MM.1S (cell line): ENCODE measurements around the gene PCSK4.

ENCODE experiments used
- DNase-seq: peaks from one replicate; pipeline ENCODE4 v3.0.0-alpha.2; 2015
- H2AFZ ChIP-seq: fragments of 300-600 bp; sonication (generic); 2 replicates; pipeline ENCODE4 v1.6.0; 2016; ENCODE audit warnings: antibody characterized with exemption, low read length
- H3F3A ChIP-seq: fragments of 300-600 bp; sonication (generic); 2 replicates; pipeline ENCODE4 v1.6.1; 2016; ENCODE audit warnings: mild to moderate bottlenecking, antibody characterized with exemption, low read length, moderate library complexity, mixed read lengths; ENCODE audit not compliant: insufficient read depth
- H3K27ac ChIP-seq: fragments of 300-600 bp; sonication (generic); 2 replicates; pipeline ENCODE4 v1.5.1; 2016; ENCODE audit warnings: mild to moderate bottlenecking, low read length
- H3K27me3 ChIP-seq: fragments of 300-600 bp; sonication (generic); replicated peaks from 2 replicates; pipeline ENCODE4 v1.6.0; 2016; ENCODE audit warnings: low read length; ENCODE audit not compliant: insufficient read depth
- H3K36me3 ChIP-seq: fragments of 300-600 bp; sonication (generic); replicated peaks from 2 replicates; pipeline ENCODE4 v1.6.1; 2016; ENCODE audit warnings: mild to moderate bottlenecking, low read length, mixed read lengths; ENCODE audit not compliant: insufficient read depth
- H3K4me1 ChIP-seq: fragments of 300-600 bp; sonication (generic); 2 replicates; pipeline ENCODE4 v1.6.1; 2016; ENCODE audit warnings: low read length, mixed read lengths
- H3K4me2 ChIP-seq: fragments of 300-600 bp; sonication (generic); 2 replicates; pipeline ENCODE4 v1.6.0; 2016; ENCODE audit warnings: low read depth, low read length
- H3K4me3 ChIP-seq: fragments of 300-600 bp; sonication (generic); 2 replicates; pipeline ENCODE4 v1.5.1; 2016; ENCODE audit warnings: low read length, mixed read lengths
- H3K79me2 ChIP-seq: fragments of 300-600 bp; sonication (generic); 2 replicates; pipeline ENCODE4 v1.6.1; 2016; ENCODE audit warnings: mixed run types, low read length, mixed read lengths
- H3K9ac ChIP-seq: fragments of 300-600 bp; sonication (generic); 2 replicates; pipeline ENCODE4 v1.6.1; 2016; ENCODE audit warnings: low read length, mixed read lengths
- H3K9me2 ChIP-seq: fragments of 300-600 bp; sonication (generic); replicated peaks from 2 replicates; pipeline ENCODE4 v1.6.1; 2016; ENCODE audit warnings: mild to moderate bottlenecking, low read length, mixed read lengths; ENCODE audit not compliant: insufficient read depth
- H3K9me3 ChIP-seq: fragments of 300-600 bp; sonication (generic); replicated peaks from 2 replicates; pipeline ENCODE4 v1.6.1; 2016; ENCODE audit warnings: mild to moderate bottlenecking, low read length, mixed read lengths; ENCODE audit not compliant: insufficient read depth
- H4K20me1 ChIP-seq: fragments of 300-600 bp; sonication (generic); 2 replicates; pipeline ENCODE4 v1.6.1; 2016; ENCODE audit warnings: mild to moderate bottlenecking, low read length, moderate library complexity, mixed read lengths; ENCODE audit not compliant: insufficient read depth
- EZH2 ChIP-seq: fragments of 300-600 bp; sonication (generic); optimal IDR thresholded peaks from 2 replicates; pipeline ENCODE3; 2017; ENCODE audit warnings: low read depth, mild to moderate bottlenecking, antibody characterized with exemption, low read length, mixed read lengths
- EZH2phosphoT487 ChIP-seq: fragments of 300-600 bp; sonication (generic); IDR thresholded peaks from 2 replicates; pipeline ENCODE4 v1.6.1; 2018; ENCODE audit warnings: antibody characterized with exemption, low read length
- TF ChIP-seq, protein P1 (sequence below): fragments of 300-600 bp; sonication (generic); IDR thresholded peaks from 2 replicates; pipeline ENCODE4 v1.5.1; 2016; ENCODE audit warnings: antibody characterized with exemption, low read length, mixed read lengths

The PCSK4 gene

DNA sequence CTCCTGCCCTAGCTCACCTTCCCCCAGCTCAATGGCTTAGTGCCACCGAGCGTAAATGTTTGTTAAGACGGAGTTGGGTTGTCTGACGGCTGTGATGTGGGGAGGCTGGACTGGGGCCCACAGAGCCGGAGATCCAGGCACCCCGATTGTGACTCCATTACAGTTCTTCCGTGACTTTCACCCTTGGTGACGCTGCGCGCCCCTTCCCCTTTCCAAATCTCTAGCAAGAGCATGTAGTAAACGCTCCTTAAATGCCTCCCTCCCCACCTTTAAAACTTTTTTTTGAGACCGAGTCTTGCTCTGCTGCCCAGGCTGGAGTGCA is 1.7 kb upstream of the PCSK4 start:
- Histone ChIP-seq H3K4me3 (no peak overlapping the region), H3K79me2 (no peaks in the 10 kb centered on the region), H3K9me3 (no peaks in the 10 kb centered on the region), H3K4me1 (peaks cover 10% of the 10 kb centered on the region), H3K27ac (no peak overlapping the region), H3K36me3 (no peaks in the 10 kb centered on the region), H3K9ac (no peak overlapping the region), H2AFZ (no peak overlapping the region), H3F3A (no peaks in the 10 kb centered on the region), H3K27me3 (peaks cover 84% of the 10 kb centered on the region), H3K4me2 (no peak overlapping the region), H4K20me1 (no peaks in the 10 kb centered on the region), H3K9me2 (no peaks in the 10 kb centered on the region)
- no peak for DNase-seq
- TF ChIP-seq, protein P1, sequence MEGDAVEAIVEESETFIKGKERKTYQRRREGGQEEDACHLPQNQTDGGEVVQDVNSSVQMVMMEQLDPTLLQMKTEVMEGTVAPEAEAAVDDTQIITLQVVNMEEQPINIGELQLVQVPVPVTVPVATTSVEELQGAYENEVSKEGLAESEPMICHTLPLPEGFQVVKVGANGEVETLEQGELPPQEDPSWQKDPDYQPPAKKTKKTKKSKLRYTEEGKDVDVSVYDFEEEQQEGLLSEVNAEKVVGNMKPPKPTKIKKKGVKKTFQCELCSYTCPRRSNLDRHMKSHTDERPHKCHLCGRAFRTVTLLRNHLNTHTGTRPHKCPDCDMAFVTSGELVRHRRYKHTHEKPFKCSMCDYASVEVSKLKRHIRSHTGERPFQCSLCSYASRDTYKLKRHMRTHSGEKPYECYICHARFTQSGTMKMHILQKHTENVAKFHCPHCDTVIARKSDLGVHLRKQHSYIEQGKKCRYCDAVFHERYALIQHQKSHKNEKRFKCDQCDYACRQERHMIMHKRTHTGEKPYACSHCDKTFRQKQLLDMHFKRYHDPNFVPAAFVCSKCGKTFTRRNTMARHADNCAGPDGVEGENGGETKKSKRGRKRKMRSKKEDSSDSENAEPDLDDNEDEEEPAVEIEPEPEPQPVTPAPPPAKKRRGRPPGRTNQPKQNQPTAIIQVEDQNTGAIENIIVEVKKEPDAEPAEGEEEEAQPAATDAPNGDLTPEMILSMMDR: no peak
- TF ChIP-seq EZH2: no peak
- TF ChIP-seq EZH2phosphoT487: no peak

DNA sequence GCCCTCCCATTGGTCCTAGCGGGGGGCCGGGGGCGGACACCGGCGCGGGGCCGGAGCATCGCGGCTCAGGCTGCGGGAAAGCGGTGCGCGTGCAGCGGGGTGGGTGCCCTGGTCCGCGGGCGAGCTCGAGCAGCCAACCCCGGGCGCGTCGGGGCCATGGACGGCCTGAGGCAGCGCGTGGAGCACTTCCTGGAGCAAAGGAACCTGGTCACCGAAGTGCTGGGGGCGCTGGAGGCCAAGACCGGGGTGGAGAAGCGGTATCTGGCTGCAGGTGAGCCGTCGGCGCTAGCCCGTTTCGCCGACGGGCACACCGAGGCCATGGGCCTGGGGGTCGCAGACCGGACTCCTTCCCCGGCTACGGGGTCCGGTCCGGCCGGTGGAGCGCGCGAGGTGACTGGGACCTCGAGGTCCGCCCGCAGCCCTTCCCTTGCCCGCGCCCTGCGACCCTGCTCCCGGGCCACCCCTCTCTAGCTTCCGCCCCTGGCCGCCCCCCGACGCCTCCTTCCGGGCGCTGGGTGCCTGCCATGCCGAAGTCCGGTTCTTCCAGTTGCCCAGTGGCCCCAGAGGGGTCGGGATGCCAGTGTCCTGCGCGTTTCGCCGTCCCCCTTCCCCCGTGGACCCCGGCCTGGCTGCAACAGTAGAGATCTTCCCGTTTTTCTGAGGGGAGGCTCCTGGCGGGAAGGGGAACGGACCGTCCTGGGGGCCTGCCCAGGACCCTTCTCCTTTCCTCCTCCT is 1.1 kb upstream of the PCSK4 start, which contains the start of gene REEP6:
Gene REEP6, plus strand, starts transcription at position 68 of the 735 bp plus-strand sequence. Its CDS starts 89 bp downstream, at position 157.
- H2AFZ ChIP-seq: peak within 1 kb of the TSS; percentile 88

DNA sequence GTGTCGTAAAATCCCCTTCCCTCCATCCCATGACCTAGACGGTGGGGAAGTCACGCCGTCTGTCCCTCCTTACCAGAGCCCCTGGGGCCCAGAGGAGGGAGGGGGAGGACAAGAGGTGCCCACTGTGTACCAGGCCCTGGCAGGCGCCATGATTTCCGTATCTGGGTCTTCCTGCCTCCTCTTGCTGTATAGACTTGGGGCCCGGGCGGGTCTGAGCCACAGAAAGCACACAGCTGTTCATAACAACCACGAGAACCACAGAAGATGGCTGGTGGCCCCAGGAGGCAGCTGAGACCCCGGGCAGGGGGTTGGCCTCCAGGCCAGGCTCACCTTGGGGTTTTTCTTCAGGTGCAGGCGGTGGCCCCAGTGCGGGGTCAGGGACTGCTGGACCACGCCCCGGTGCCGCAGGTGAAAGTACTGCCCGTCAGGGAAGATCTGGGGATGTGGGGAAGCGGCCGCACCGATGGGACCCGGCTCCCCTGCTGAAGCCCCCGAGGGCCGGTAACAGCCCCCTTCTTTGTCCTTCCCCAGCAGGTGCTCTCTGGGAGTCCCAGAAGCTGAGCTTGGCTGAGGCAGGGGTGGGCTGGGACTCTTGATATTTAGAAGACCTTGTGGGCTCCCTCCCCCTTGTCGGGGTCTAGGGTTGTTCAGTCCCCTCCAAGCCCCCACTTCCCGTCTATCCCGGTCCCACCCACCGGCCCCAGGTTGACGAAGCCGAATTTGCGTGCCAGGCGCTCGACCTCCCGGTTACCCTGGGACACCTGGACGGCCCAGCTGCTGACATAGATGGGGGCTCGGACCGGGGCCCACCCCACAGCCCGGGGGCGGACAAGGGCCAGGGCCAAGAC is 463 bp downstream of the PCSK4 start:
- H3K9ac ChIP-seq: peak overlapping the region; percentile 60

More for the DNA sequence above, 1.1 kb upstream of the PCSK4 start, which contains the start of gene REEP6:
- Histone ChIP-seq H3K27ac (peak within 1 kb of the TSS; percentile 51; the same call in 1 of the 2 replicates), H3K4me1 (peaks cover 10% of the 10 kb centered on the region), H3K9me2 (no peaks in the 10 kb centered on the region), H3F3A (no peaks in the 10 kb centered on the region), H3K36me3 (no peaks in the 10 kb centered on the region), H3K9ac (peak within 1 kb of the TSS; percentile 60), H3K4me3 (peak within 1 kb of the TSS; percentile 72), H3K9me3 (no peaks in the 10 kb centered on the region), H3K79me2 (no peaks in the 10 kb centered on the region), H3K4me2 (peak within 1 kb of the TSS; percentile 99), H4K20me1 (no peaks in the 10 kb centered on the region), H3K27me3 (peaks cover 82% of the 10 kb centered on the region)
- TF ChIP-seq, protein P1: no peak
- no peak for DNase-seq

More for the DNA sequence above, 463 bp downstream of the PCSK4 start:
- no peaks in the 10 kb centered on the region for H4K20me1 ChIP-seq
- no peaks in the 10 kb centered on the region for H3K36me3 ChIP-seq
- no peak overlapping the region for H3K27ac ChIP-seq
- TF ChIP-seq EZH2: no peak
- TF ChIP-seq, protein P1: no peak
- TF ChIP-seq EZH2phosphoT487: no peak
- H2AFZ ChIP-seq: peak overlapping the region; percentile 88
- no peak for DNase-seq
- H3K79me2 ChIP-seq: no peaks in the 10 kb centered on the region
- no peaks in the 10 kb centered on the region for H3K9me3 ChIP-seq
- peaks cover 79% of the 10 kb centered on the region for H3K27me3 ChIP-seq
- peak overlapping the region; percentile 99 for H3K4me2 ChIP-seq
- H3K4me1 ChIP-seq: peaks cover 10% of the 10 kb centered on the region
- H3F3A ChIP-seq: no peaks in the 10 kb centered on the region
- H3K9me2 ChIP-seq: no peaks in the 10 kb centered on the region
- peak overlapping the region; percentile 72 for H3K4me3 ChIP-seq
